GM18907 (cell line): Measurements from ENCODE around the gene IFRD2.
"Not testable (repeated sequence)": the region's sequence is repeated elsewhere in the genome, so short reads cannot be mapped to it uniquely, and the experiment has no call there.

Experiments
- ATAC-seq: cut with Tn5 transposase; IDR thresholded peaks from one replicate; pipeline ENCODE4 v1.9.1; 2021; ENCODE audit warnings: mild to moderate bottlenecking, moderate library complexity; ENCODE audit not compliant: unreplicated experiment

IFRD2 gene

DNA sequence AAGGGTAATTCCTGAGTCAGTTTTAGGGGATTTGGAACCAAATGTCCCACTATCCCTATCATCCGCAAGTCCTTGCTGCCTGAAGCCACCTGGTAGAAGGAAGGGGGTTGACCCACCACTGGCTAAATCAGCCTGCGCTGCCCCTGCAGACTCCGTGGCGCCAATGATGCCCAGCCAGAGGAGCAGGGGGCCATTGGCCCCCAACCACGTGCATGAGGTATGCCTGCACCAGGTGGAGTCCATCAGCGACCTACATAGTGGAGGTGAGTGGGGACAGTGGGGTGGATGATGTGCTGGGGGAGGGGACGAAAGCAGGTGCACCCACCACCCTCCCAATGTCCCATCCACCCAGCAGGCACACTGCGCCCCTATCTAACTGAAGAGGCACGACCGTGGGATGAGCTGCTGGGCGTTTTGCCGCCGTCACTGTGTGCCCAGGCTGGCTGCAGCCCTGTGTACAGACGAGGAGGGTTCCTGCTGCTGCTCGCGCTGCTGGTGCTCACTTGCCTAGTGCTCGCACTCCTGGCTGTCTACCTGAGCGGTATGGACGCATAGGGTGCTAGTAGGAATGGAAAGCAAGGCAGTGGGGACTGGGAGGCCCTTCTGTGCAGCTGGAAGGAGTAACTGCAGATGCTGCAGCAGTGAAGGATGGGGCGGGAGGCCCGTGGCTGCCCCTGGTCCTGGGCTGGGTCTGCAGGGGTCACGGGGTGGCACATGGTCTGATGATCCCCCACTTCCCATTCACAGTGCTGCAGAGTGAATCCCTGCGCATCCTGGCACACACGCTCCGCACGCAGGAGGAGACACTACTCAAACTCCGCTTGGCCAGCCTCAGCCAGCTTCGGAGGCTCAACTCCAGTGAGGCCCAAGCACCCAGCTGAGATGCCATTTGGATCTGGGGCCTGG is 5.7 kb downstream of the IFRD2 start:
- ATAC-seq, result no peak

- ATAC-seq, result not testable (repeated sequence)
Observed at GRCh38 chr3:50284121-50284520, 8.1 kb downstream of the IFRD2 start.

- ATAC-seq, result no peak
Observed at GRCh38 chr3:50279255-50280016, 12.8 kb downstream of the IFRD2 start.

DNA sequence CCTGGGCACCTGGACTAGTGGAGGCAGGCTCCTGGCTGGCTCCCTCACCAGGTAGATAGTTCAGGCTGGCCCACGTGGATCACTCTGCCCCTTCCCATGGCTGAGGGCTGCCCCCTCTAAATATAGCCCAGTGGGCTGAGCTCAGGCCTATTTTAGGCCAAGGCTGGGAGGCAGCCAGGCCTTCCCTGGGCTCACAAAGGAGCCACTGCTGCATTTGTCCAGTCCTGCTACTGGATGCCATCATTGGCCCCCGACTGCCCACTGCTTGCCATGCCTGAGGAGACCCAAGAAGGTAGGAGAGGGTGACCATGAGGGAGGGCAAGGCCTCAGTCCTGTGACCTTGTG is 13.4 kb downstream of the IFRD2 start, which contains the start of gene LSMEM2:
LSMEM2 (plus strand) TSS at position 208 of the 345 bp plus-strand sequence; CDS start at position 235, 27 bp downstream.
- ATAC-seq, result no peak

DNA sequence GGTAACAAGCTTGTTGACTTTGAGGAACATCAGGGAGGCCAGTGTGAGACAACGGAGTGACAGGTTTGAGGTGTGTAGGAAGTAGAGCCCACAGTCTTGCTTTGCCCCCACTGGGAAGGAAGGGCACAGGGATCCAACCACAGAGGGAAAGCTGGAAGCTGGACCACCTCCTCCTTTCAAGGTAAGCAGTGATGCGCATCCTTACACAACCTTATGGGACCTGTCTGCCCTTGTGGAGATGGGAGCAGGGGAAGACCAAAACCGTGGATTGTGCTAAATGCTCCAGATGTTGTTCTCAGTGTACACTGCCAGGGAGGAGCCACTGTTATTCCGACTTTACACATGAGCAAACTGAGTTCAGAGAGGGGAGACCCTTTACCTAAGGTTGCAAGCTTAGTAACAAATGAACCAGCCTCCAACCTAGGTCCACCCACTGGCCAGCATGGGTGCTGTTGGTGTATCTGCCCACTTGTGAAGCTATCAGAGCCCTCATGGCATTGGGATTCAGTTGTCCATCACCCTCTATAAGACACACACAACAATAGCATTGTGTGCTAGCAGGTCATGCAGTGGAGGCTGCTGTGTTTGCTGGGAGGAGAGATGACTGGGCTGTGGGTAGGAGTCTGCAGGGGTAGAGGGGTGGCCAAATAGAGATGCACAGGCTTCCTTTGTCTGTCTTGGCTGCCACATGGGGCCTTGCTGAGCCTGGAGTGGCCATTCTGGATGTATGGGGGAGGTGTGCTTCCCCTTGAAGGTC is 13.9 kb downstream of the IFRD2 start:
- ATAC-seq, result no peak

GRCh38 chr3:50276762-50277101 is 15.5 kb downstream of the IFRD2 start:
- ATAC-seq, result no peak

- ATAC-seq, result no peak
Observed at GRCh38 chr3:50275996-50276761, 16.1 kb downstream of the IFRD2 start.

GRCh38 chr3:50275141-50275995 is 16.9 kb downstream of the IFRD2 start:
- no peak for ATAC-seq

GRCh38 chr3:50274371-50275104 is 17.7 kb downstream of the IFRD2 start:
- no peak for ATAC-seq

DNA sequence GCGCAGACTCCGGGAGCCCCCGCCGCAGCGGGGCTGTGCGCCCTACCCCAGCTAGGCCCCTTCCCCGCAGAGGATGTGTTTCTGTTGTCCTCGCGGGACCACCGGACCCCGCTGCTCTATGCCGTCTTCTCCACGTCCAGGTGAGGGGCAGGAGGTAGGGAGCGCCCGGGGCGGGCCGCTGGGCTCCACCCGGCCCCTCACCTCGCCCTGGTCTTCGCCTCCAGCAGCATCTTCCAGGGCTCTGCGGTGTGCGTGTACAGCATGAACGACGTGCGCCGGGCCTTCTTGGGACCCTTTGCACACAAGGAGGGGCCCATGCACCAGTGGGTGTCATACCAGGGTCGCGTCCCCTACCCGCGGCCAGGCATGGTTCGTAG is 18.6 kb downstream of the IFRD2 start:
- ATAC-seq, result no peak

- ATAC-seq, result peak; percentile 81
Observed at GRCh38 chr3:50272911-50273688, 19.1 kb downstream of the IFRD2 start.

DNA sequence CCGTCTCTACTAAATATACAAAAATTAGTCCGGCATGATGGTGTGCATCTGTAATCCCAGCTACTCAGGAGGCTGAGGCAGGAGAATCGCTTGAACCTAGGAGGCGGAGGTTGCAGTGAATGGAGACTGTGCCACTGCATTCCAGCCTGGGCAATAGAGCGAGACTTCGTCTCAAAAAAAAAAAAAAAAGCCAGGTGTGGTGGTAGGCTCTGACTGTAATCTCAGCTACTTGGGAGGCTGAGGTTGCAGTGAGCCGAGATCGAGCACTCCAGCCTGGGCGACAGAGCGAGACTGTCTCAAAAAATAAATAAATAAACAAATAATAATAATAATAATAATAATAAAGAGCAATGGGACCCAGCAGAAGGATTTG is 19.7 kb downstream of the IFRD2 start:
- not testable (repeated sequence) for ATAC-seq

DNA sequence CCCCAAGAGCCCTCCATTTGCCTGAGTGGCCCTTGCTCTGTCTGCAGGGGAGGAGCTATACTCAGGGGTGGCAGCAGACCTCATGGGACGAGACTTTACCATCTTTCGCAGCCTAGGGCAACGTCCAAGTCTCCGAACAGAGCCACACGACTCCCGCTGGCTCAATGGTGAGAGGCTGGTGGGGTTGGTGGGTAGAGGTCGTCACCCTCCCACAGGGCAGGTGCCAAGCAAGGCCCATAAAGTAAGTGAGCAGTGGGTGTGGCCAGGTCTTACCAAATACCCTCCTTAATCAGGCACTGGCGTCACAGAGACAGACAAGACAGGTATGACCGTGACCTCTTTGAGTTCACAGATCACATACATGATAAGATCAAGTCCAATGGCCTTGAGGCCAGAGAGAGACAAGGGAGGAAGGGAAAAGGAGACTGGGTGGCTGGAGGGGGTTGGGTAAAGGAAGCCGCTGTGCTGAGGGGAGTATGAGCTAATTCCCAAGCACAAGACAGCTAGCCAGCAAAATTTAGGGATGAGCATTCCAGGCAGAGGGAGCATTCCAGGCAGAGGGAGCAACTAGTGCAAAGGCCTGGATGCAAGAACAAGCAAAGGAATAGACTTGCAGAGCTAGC is 20.8 kb downstream of the IFRD2 start:
- ATAC-seq, result no peak

- no peak for ATAC-seq
Observed at GRCh38 chr3:50270422-50271224, 21.6 kb downstream of the IFRD2 start.

DNA sequence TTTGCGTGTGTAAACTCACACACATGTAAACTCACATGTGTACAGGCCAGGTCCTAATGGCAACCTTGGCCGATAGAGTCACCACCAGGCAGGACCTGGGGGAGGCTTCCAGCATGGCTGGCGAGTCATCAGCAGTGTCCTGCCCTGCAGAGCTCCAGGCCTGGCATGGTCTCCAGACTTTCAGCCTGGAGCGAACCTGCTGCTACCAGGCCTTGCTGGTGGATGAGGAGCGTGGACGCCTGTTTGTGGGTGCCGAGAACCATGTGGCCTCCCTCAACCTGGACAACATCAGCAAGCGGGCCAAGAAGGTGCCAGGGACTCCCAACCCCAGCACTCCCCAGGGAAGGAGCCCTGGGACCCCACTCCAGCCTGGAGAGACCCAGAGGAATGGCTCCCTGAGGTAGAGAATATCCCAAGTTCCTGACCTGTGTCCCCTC is 22.2 kb downstream of the IFRD2 start:
- no peak for ATAC-seq

- ATAC-seq, result no peak
Observed at GRCh38 chr3:50269460-50269859, 22.8 kb downstream of the IFRD2 start.
